Skin epidermis (tissue), 12 donors: ENCODE data around the gene CCP110.
A peak's percentile ranks its signal among the peaks of the same experiment; 100 is the strongest.

Experiments
- H3K27ac ChIP-seq, 21 experiments: fragments of 200-600 bp; sonication (generic) in 11 of 21; one replicate each; pipeline ENCODE4 v1.5.0; 2020; ENCODE audit warnings: mild to moderate bottlenecking in 3 of 21, inconsistent platforms in 2 of 21, moderate library complexity in 2 of 21
- H3K4me3 ChIP-seq, 7 experiments: fragments of 200-600 bp; sonication (generic) in 2 of 7; one replicate each; pipeline ENCODE4 v1.5.0; 2020; ENCODE audit warnings: inconsistent platforms in 2 of 7, mild to moderate bottlenecking in 2 of 7, moderate library complexity in 1 of 7

CCP110 gene

DNA sequence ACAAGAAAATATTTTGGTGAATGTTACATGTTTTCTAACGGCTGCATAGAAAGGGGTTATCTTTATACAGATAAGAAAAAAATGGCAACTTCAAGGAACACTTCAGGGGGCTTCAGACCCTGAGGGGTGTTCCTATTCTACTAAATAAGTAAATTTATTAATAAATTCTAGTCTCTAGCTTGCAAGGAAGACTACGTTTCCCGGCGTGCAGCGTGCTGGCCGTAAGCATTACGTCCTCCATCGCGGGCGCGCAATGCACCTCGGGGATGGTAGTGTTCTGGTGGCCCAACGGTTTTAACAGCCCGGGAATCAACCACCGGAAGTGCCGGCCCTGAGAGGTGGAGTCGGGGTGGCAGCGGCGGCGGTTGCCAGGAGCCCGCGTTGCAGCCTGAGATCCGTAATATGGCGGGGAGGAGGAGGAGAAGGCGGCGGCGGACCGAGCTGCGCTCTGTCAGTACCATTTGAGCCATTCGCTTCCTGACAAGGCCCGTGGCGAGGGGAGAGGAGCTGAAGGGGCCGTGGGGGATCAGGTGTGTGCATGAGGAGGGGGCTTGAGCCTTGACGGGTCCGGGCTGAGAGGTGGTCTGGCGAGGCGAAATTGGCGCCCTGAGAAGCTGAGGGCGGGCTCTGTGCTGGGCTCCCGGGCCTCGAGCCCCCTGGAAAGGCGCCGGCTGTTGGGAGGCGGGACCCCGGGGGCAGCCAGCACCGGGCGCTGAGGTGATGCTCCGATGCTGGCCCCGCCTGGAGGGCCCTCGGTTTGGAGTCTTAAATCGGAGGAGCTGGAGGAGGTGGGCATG, at the start of gene CCP110:
CCP110 (plus strand) TSS at position 384 of the 797 bp plus-strand sequence. CDS start 3,940 bp downstream, outside the sequence.
- Histone ChIP-seq H3K4me3 (peak within 1 kb of the TSS; percentile 74 to 95 (median 91)), H3K27ac (peak within 1 kb of the TSS in 19 of 21 experiments; percentile 37 to 85 (median 68))

- no peak overlapping the region for H3K4me3 ChIP-seq
- H3K27ac ChIP-seq, result no peak overlapping the region
Measured at GRCh38 chr16:19474617-19475016, 49.1 kb upstream of the CCP110 start.

DNA sequence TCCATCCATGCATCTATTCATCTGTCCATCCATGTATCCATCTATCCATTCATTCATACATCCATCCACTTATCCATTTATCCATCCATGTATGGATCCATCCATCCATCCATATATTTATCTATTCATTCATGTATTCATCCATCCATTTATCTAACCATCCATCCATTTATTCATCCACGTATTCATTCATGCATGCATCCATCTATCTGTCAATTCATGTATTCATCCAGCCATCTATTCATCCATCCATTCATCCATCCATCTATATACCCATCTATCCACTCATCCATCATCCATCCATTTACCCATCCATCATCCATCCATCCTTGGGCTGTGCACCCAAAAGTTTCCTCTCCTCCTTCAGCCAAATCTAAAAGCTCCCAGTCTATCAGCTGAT, 45.2 kb upstream of the CCP110 start:
- Histone ChIP-seq H3K27ac (no peak overlapping the region), H3K4me3 (no peak overlapping the region)

DNA sequence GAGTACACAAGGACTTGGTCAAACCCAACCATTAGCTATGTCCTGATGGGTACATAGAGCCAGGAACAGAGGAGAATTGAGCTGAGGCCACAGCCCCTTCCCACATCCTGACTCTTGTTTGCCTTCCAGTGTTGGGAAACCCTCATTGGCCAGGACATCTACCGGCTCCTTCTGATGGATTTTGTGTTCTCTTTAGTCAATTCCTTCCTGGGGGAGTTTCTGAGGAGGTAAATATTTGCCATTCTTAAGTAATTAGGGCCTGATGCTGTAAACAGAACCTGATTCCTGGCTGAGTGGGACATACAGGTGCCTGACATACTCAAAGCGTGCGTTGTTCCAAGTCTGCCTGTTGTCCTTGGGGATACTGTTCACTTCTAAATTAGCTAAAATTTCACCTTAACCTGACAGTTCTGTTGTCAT, 44.4 kb upstream of the CCP110 start:
- Histone ChIP-seq H3K4me3 (no peak overlapping the region), H3K27ac (no peak overlapping the region)

- H3K4me3 ChIP-seq, result no peak overlapping the region
- no peak overlapping the region for H3K27ac ChIP-seq
Measured at GRCh38 chr16:19481296-19481695, 42.4 kb upstream of the CCP110 start.

DNA sequence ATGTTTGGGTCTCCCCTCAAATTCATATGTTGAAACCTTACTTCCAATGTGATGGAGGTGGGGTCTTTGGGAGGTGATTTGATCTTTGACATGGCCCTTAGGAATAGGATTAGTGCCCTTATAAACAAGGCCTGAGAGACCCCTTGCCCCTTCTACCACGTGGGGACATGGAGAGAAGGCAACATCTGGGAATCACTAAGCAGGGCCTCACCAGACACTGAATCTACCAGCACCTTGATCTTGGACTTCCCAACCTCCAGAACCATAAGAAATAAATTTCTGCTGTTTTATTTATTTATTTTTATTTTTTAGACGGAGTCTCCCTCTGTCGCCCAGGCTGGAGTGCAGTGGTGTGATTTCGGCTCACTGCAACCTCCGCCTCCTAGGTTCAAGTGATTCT, 42.0 kb upstream of the CCP110 start:
- Histone ChIP-seq H3K27ac (no peak overlapping the region), H3K4me3 (no peak overlapping the region)

GRCh38 chr16:19482291-19482690, 41.5 kb upstream of the CCP110 start:
- H3K27ac ChIP-seq, result no peak overlapping the region
- no peak overlapping the region for H3K4me3 ChIP-seq

- no peak overlapping the region for H3K27ac ChIP-seq
- no peak overlapping the region for H3K4me3 ChIP-seq
Measured at GRCh38 chr16:19484096-19484495, 39.6 kb upstream of the CCP110 start.

- no peak overlapping the region for H3K27ac ChIP-seq
- H3K4me3 ChIP-seq, result no peak overlapping the region
Measured at GRCh38 chr16:19485611-19486010, 38.1 kb upstream of the CCP110 start.

DNA sequence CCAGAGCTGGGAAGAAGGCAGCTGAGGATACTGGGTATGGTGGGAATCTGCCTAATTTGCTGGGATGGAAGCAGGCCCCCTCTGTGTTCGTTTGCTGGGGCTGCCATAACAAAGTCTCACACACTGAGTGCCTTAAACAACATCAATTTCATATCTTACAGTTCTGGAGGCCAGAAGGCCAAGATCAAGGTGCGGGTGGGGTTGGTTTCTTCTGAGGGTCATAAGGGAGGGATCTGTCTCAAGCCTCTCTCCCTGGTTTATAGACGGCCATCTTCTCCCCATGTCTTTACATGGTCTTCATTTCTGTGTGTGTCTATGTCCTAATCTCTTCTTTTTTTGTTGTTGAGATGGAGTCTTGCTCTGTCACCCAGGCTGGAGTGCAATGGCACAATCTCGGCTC, 37.7 kb upstream of the CCP110 start:
- H3K27ac ChIP-seq, result no peak overlapping the region
- no peak overlapping the region for H3K4me3 ChIP-seq

DNA sequence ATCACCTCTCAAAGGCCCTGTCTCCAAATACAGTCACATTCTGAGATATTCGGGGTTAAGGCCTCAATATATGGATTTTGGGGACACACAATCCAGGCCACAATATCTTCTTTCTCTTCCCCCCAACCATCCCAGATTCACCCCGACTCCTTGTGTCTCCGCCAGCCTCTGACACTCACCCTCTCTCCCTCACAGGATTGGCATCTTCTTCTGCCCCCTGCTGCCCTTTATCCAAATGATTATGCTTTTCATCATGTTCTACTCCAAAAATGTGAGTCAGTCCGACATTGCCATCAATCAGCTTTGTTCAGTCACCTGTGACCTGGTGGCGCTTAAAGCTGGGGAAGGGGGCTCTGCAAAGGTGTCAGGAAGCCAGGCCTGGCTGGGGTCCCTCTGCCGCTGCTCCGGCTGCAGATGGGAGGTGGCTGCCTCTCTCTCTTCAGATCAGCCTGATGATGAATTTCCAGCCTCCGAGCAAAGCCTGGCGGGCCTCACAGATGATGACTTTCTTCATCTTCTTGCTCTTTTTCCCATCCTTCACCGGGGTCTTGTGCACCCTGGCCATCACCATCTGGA, 36.9 kb upstream of the CCP110 start:
- Histone ChIP-seq H3K4me3 (no peak overlapping the region), H3K27ac (no peak overlapping the region)

DNA sequence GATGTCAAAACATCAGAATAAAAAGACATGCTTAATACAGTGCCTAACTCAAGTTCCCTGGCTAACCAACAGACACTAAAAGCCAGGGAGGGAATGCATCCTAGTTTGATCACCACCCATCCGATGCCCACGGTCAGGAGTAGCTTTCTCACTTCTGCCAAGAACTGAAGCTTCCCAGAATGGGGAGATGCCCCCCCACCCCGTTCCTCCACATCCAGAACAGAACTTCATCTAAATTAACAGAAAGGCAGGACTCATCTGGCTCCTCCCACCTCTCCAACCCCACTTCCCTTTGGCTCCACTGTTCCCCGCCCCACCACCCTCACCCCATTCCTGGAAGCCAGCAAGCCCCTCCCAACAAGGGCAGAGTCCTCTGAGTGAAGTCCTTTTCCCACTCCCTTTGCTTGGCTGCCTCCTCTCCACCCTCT, 35.5 kb upstream of the CCP110 start:
- no peak overlapping the region for H3K27ac ChIP-seq
- no peak overlapping the region for H3K4me3 ChIP-seq

- H3K27ac ChIP-seq, result no peak overlapping the region
- H3K4me3 ChIP-seq, result no peak overlapping the region
Measured at GRCh38 chr16:19490619-19491018, 33.1 kb upstream of the CCP110 start.

GRCh38 chr16:19497176-19497575, 26.6 kb upstream of the CCP110 start:
- Histone ChIP-seq H3K27ac (no peak overlapping the region), H3K4me3 (no peak overlapping the region)

- no peak overlapping the region for H3K27ac ChIP-seq
Measured at GRCh38 chr16:19499006-19499405, 24.7 kb upstream of the CCP110 start.

GRCh38 chr16:19499481-19499880, 24.3 kb upstream of the CCP110 start:
- H3K27ac ChIP-seq, result no peak overlapping the region
- no peak overlapping the region for H3K4me3 ChIP-seq

More at GRCh38 chr16:19499006-19499405, 24.7 kb upstream of the CCP110 start:
- H3K4me3 ChIP-seq, result no peak overlapping the region

GRCh38 chr16:19502395-19503131, 21.2 kb upstream of the CCP110 start:
- Histone ChIP-seq H3K27ac (no peak overlapping the region), H3K4me3 (no peak overlapping the region)

GRCh38 chr16:19503461-19504075, 20.2 kb upstream of the CCP110 start:
- Histone ChIP-seq H3K27ac (no peak overlapping the region), H3K4me3 (no peak overlapping the region)

DNA sequence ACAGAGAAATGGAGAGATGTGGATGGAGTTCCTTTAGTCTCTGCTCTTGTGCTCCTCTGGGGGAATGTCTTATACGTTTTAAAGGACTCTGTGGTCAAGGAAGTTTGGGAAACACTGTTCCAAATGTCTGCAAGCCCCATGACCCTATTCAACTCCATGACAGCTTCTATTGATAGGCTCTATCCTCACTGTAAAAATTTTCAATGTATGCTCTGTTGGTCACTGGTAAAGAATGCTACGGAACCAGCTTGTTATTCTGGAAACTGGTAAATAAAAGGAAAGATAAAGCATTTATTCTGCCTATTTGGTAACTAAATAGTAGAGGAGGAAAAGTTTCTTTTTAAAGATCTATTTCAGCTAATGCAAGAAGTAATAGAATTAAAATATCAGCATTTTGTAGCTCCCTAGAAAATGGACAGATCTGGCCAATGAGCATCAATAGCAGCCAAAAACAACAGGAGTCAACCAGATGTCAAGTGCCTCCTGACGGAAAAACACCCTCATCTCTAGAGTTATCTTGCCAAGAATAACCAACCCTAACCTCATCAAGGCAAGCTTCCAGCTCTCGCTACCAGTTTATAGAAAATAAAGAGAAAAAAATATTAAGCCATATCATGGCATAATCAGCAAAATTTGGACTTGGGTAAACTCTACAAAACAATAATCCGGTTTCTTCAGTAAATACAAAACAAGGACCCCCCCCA, 18.0 kb upstream of the CCP110 start:
- Histone ChIP-seq H3K4me3 (no peak overlapping the region), H3K27ac (no peak overlapping the region)

GRCh38 chr16:19506965-19507364, 16.8 kb upstream of the CCP110 start:
- no peak overlapping the region for H3K27ac ChIP-seq

More at GRCh38 chr16:19506965-19507364, 16.8 kb upstream of the CCP110 start:
- no peak overlapping the region for H3K4me3 ChIP-seq
